ENCODE measurements around the gene GSTA5.

GRCh38 chr6:52858416-52858815 lies 17.8 kb upstream of the GSTA5 start:
- TF ChIP-seq EP300 (IDR thresholded peaks at IDR 0.05) (no peak), CTCF (IDR thresholded peaks at IDR 0.05) (no peak), POLR2A (IDR thresholded peaks at IDR 0.05) (no peak)

Measured in ovary (tissue), 3 donors.